Esophagus squamous epithelium (tissue), 5 donors: ENCODE results near the gene UTP4. TPM values are rescaled to one million over a fixed set of nuclear protein-coding genes. Genes with fewer than 3 reads are reported as not detected.

Experiments
- DNase-seq: peaks from one replicate; lab custom pipeline; 2025; lab: John Stamatoyannopoulos, UW
- H3K27ac ChIP-seq, 4 donors: fragments of 200-600 bp; sonication (generic); one replicate each; pipeline ENCODE4 v1.5.1; 2016 to 2019; ENCODE audit warnings: mild to moderate bottlenecking in 1 of 4
- H3K27me3 ChIP-seq, 4 donors: fragments of 200-600 bp; sonication (generic); 1 replicate in 3 of 4; 2 replicates in 1 of 4; pipeline versions ENCODE4 v1.5.1 to v1.6.0; 2017 to 2021; ENCODE audit warnings: antibody characterized with exemption in 1 of 4
- H3K36me3 ChIP-seq, 3 donors: fragments of 200-600 bp; sonication (generic); one replicate each; pipeline ENCODE4 v1.5.1; 2016 to 2019
- H3K4me1 ChIP-seq, 3 donors: fragments of 200-600 bp; sonication (generic); one replicate each; pipeline ENCODE4 v1.5.1; 2017 to 2019
- H3K4me3 ChIP-seq, 4 donors: fragments of 200-600 bp; sonication (generic); 1 replicate in 3 of 4; 2 replicates in 1 of 4; pipeline ENCODE4 v1.5.1; 2016 to 2019; ENCODE audit warnings: mild to moderate bottlenecking in 2 of 4, moderate library complexity in 1 of 4
- H3K9me3 ChIP-seq, 3 donors: fragments of 200-600 bp; sonication (generic); one replicate each; pipeline ENCODE4 v1.5.1; 2016 to 2019
- POLR2A ChIP-seq, 4 donors: fragments of 450-650 bp; IDR thresholded peaks; one replicate each; pipeline ENCODE4 v1.6.1; 2017; ENCODE audit warnings: antibody characterized with exemption in 4 of 4, mild to moderate bottlenecking in 4 of 4, moderate library complexity in 3 of 4
- WGBS, 2 donors: methylation state at CpG; one replicate each; pipeline ENCODE4 v1.1.5; 2018; 5-methylcytosine and 5-hydroxymethylcytosine counted together
- intact Hi-C: fragments of 100-400 bp; cut with DNase I; formaldehyde crosslinking; loops from one replicate; pipeline ENCODE4 v1.15.0; 2022
- total RNA-seq, 4 donors: library from RNA; depleted of rRNA; stranded (reverse); fragments of >200 nt; gene quantifications; one replicate each; pipeline ENCODE4 v1.1.0, GENCODE V29; 2016
- TF ChIP-seq, protein P1 (sequence below), 6 experiments: fragments of 450-650 bp in 4 of 6; fragments of 200-600 bp in 2 of 6; sonication (generic) in 2 of 6; IDR thresholded peaks; one replicate each; pipeline ENCODE4 v1.5.1; 2016 to 2019; ENCODE audit warnings: antibody characterized with exemption in 6 of 6, mild to moderate bottlenecking in 4 of 6, moderate library complexity in 4 of 6
- donor health status: DM: yes; HTN: yes; CAD: no.

The UTP4 gene
- total RNA-seq, 4 donors from 2014 or later, result 18.3 to 42.2 (median 28.6) TPM

DNA sequence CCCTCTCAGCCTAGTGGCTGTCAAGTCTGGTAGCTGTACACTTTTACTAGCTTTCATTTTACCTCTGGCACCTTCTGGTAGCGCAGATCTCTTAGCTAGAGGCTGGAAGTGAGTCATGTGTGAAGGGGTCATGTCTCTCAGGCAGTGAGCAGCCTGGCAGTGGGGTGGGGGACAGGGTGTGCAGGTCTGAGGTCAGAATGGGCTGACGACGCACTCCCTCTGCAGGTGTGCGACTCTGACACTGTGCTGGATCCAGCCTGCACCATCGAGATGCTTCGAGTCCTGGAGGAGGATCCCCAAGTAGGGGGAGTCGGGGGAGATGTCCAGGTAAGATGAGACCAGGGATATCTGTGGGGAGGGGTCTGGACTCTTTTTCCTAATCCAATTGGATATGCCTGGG lies 19.2 kb upstream of the UTP4 start:
- no peak for TF ChIP-seq POLR2A (IDR thresholded peaks at IDR 0.05)
- TF ChIP-seq, protein P1, sequence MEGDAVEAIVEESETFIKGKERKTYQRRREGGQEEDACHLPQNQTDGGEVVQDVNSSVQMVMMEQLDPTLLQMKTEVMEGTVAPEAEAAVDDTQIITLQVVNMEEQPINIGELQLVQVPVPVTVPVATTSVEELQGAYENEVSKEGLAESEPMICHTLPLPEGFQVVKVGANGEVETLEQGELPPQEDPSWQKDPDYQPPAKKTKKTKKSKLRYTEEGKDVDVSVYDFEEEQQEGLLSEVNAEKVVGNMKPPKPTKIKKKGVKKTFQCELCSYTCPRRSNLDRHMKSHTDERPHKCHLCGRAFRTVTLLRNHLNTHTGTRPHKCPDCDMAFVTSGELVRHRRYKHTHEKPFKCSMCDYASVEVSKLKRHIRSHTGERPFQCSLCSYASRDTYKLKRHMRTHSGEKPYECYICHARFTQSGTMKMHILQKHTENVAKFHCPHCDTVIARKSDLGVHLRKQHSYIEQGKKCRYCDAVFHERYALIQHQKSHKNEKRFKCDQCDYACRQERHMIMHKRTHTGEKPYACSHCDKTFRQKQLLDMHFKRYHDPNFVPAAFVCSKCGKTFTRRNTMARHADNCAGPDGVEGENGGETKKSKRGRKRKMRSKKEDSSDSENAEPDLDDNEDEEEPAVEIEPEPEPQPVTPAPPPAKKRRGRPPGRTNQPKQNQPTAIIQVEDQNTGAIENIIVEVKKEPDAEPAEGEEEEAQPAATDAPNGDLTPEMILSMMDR (IDR thresholded peaks at IDR 0.05), result no peak
- Histone ChIP-seq H3K27me3 (peaks cover 0 to 3% (median 0%) of the 10 kb centered on the region in 4 donors), H3K4me1 (peaks cover 4 to 62% (median 34%) of the 10 kb centered on the region in 3 donors), H3K4me3 (no peak overlapping the region), H3K27ac (no peak overlapping the region), H3K36me3 (peaks cover 19 to 91% (median 32%) of the 10 kb centered on the region in 3 donors), H3K9me3 (no peaks in the 10 kb centered on the region)
- intact Hi-C loops, result loop anchor here (10.0 kb wide), 1 partner anchor 588 kb away; no protein-coding TSS in a partner anchor
- DNase-seq, result no peak
- 83% methylated on average over 5 of the region's 7 CpGs; no CpG with 5 or more reads in 1 of the 2 donors for WGBS, 2 donors

GRCh38 chr16:69114346-69114975 lies 18.0 kb upstream of the UTP4 start:
- Histone ChIP-seq H3K27me3 (no peaks in the 10 kb centered on the region), H3K4me3 (no peak overlapping the region), H3K4me1 (peaks cover 0 to 60% (median 21%) of the 10 kb centered on the region in 3 donors), H3K27ac (no peak overlapping the region), H3K36me3 (peaks cover 22 to 94% (median 32%) of the 10 kb centered on the region in 3 donors), H3K9me3 (no peaks in the 10 kb centered on the region)
- TF ChIP-seq, protein P1 (IDR thresholded peaks at IDR 0.05), result no peak
- TF ChIP-seq POLR2A (IDR thresholded peaks at IDR 0.05), result no peak
- intact Hi-C loops, result loop anchor here (10.0 kb wide), 1 partner anchor 590 kb away; no protein-coding TSS in a partner anchor
- DNase-seq, result no peak
- 79 to 81% methylated on average over 25 of the region's 25 CpGs for WGBS, 2 donors

GRCh38 chr16:69114976-69115355 lies 17.5 kb upstream of the UTP4 start:
- Histone ChIP-seq H3K27me3 (no peaks in the 10 kb centered on the region), H3K36me3 (peaks cover 22 to 94% (median 32%) of the 10 kb centered on the region in 3 donors), H3K4me3 (no peak overlapping the region), H3K27ac (no peak overlapping the region), H3K9me3 (no peaks in the 10 kb centered on the region), H3K4me1 (peaks cover 0 to 60% (median 18%) of the 10 kb centered on the region in 3 donors)
- WGBS, 2 donors, result 93 to 100% methylated on average over 4 to 6 of the region's 6 CpGs
- intact Hi-C loops, result loop anchor here (10.0 kb wide), 1 partner anchor 590 kb away; no protein-coding TSS in a partner anchor
- TF ChIP-seq POLR2A (IDR thresholded peaks at IDR 0.05), result no peak
- TF ChIP-seq, protein P1 (IDR thresholded peaks at IDR 0.05), result no peak
- DNase-seq, result no peak

- intact Hi-C loops, result loop anchor here (10.0 kb wide), 1 partner anchor 591 kb away; no protein-coding TSS in a partner anchor
- no peak overlapping the region for H3K27ac ChIP-seq
- H3K4me3 ChIP-seq, result no peak overlapping the region
- no peak for DNase-seq
- H3K36me3 ChIP-seq, result peaks cover 22 to 94% (median 32%) of the 10 kb centered on the region in 3 donors
- TF ChIP-seq, protein P1 (IDR thresholded peaks at IDR 0.05), result no peak
- no peak for TF ChIP-seq POLR2A (IDR thresholded peaks at IDR 0.05)
- WGBS, 2 donors, result 62 to 89% methylated on average over 1 to 3 of the region's 5 CpGs
- no peaks in the 10 kb centered on the region for H3K27me3 ChIP-seq
- no peaks in the 10 kb centered on the region for H3K9me3 ChIP-seq
- H3K4me1 ChIP-seq, result peaks cover 0 to 58% (median 18%) of the 10 kb centered on the region in 3 donors
Measured at GRCh38 chr16:69115361-69115760, 17.1 kb upstream of the UTP4 start.

DNA sequence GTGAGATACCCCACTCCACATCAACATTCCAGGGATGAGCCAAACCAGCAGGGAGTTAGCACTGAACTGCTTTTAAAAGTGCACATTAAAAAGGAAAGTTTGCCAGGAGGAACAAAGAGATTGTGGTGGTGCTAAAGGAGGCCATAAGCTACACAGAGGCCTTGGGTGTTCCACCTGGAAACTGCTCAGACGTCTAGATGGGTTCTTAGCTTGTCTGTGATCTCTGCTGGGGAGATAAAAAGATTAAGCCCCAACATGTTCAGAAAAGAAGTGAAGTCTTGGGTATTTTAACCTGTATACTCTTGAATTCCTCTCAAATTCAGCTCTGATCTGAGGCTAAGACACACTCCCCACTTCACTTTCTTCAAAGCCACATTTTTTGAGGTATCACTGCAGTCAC lies 16.6 kb upstream of the UTP4 start:
- Histone ChIP-seq H3K36me3 (peaks cover 22 to 94% (median 28%) of the 10 kb centered on the region in 3 donors), H3K4me3 (no peak overlapping the region), H3K9me3 (no peaks in the 10 kb centered on the region), H3K27me3 (no peaks in the 10 kb centered on the region), H3K27ac (no peak overlapping the region), H3K4me1 (peaks cover 0 to 55% (median 15%) of the 10 kb centered on the region in 3 donors)
- intact Hi-C loops, result loop anchor here (10.0 kb wide), 1 partner anchor 591 kb away; no protein-coding TSS in a partner anchor
- 23 to 33% methylated on average over 1 of the region's 1 CpG for WGBS, 2 donors
- TF ChIP-seq POLR2A (IDR thresholded peaks at IDR 0.05), result no peak
- TF ChIP-seq, protein P1 (IDR thresholded peaks at IDR 0.05), result no peak
- DNase-seq, result no peak
